GM21825 (cell line): ENCODE measurements around the gene SLC38A6.

Experiments used
- ATAC-seq: cut with Tn5 transposase; IDR thresholded peaks from one replicate; pipeline ENCODE4 v1.9.1; 2021; ENCODE audit warnings: mild to moderate bottlenecking, moderate library complexity; ENCODE audit not compliant: unreplicated experiment

The SLC38A6 gene

DNA sequence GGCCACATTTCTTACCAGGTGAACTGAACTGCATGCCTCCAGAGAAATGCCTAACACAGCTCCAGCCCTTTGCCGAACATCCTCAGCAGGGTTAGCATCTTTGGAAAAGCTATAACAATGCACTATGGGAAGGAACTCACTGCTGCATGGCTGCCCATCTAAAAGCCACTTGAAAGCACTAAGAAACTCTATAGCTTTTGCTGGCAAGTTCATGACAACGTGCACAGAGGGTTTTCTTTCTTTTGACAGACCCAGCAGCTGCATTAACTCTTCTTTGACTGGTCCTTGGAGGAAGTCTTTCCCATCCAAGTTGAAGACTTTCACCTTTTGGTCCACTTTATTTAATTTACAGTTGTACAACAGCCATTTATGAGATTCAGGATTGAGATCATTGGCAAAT lies 5.5 kb upstream of the SLC38A6 start:
- no peak for ATAC-seq

DNA sequence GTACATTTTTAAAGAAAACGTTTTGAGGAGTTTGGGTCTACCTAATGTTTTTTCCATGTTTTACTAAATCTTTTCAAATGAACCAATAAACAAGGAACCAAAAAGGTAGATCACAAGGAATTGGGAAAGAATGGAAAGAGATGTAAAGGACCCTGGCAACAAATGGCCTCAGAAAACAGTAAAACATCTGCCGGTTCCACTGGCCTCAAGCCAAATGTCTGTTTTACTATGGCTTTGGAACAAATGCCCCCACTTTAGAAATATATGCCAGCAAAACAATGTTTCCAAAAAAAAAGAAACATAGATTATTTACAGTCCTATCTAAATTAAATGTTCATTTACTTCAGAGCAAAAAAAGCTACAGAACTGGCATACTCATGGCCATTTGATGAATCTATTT lies 3.2 kb upstream of the SLC38A6 start:
- ATAC-seq = no peak

DNA sequence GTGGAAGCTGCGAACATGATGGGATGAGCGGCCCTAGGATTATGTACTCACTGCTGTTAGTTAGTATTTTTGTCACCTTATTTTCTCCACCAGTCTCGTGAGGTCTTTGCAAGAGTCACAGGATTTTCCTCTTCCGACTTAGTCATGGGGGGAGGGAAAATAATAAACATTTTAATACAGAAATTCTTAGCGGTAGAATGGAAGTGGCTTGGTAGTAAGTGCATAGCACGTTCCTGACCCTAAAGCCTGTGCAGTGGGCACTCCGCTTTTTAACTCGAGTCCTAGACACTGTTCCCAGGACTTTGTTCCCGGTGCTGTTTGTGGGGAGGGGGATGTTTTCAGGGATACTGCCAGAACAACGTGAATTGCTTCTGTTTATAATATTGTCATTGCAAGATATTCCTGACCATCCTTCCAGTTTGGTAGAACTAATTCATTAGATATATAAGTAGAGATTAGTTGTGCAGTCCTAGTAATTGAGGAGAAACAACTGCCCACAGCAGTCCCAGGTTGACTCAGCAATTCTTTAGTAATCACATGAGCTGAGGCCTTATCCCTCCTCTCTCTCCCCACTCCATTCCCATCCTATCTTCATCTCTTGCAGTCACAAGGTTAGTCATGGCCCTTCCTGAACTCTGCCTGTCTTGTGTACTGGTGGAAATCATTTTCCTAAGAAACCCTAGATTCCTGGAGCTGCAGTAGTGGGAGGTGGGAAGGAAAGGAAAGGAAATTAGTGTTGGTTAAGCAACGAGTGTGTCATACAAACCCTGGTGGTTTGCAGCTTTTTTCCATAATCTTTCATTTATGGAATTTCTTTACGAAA lies 799 bp downstream of the SLC38A6 start:
- no peak for ATAC-seq

DNA sequence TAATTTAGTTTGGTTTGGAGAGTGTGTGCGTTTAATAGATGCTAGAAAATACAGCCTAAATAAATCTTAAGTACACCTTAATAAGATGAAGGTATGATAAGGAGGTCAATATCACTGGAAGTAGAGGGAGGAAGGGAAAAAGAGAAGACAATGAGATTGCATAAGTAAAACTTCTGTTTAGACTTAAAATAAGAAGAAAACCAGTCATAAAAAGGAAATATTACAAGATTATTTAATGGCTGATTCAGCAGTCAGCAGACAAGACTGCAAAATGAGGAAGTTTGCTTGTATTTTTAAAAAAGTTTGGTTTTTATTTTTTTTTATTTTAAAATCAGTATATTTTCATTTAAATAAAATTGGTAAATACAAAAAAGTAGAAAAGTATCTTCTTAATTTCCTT lies 3.2 kb downstream of the SLC38A6 start:
- ATAC-seq = no peak

DNA sequence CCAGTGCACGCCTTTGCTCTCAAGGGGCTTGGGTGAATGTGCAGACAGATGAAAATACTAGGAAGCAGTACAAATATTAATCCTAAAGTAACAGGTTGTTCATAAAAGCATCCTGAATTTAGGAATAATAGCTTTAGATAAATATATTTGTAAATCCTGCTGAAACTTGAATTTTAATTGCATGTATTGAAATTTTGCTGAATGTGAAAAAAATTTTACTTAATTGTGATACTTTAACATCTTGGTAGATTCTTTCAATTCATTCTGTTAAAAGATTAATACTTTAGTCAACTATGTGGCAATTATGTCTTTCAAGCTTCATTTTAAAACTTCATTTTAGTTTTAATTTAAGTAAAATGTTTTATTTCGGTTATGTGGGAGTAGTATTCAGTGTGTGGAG lies 5.5 kb downstream of the SLC38A6 start:
- ATAC-seq = no peak

DNA sequence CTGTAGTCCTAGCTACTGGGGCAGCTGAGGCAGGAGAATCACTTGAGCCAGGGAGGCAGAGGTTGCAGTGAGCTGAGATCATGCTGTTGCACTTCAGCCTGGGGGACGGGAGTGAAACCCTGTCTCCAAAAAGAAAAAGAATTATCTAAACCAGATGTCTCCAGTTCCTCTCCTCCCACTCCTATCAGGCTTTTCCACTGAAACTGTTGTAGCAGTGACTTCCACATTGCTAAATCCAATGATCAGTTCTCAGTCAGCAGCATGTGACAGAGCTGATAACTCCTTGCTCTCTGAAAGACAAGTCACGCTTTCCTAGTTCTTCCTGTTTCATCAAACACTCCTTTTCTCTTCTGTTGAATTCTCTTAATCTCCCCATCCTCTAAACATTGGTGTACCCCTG lies 8.6 kb downstream of the SLC38A6 start:
- ATAC-seq = no peak

DNA sequence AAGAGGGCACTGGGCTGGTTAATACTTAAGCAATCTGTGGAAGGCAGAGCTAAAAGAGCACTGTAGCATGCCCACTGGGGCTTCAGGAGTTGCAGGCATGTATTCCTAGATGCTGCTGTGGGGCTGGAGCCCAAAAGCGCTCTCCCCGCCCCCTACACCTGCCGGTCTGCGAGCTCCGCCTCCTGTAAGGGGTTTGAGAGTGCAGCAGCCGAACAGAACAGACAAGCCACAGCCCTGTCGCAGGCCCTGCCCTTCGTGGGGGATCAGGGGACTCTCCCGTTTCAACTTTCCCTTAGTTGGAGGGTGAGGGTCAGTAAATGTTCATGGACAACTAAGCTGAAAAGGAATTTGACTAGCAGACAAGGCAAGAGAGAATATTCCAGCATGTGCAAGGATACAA lies 17.6 kb downstream of the SLC38A6 start:
- no peak for ATAC-seq

DNA sequence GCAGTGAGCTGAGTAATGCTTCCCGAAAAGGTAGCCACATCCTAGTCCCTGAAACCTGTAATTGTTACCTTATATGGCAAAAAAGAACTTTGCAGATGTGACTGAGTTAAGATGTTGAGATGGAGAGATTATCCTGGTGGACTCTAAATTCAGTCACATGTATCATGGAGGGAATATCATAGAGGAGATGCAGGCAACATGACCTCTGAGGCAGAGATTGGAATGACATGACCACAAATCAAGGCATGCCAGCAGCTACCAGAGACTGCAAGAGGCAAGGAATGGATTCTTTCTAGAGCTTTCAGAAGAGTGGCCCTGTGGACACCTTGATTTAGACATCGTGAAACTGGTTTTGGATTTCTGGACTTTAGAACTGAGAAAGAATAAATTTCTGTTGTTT lies 18.5 kb downstream of the SLC38A6 start:
- no peak for ATAC-seq

DNA sequence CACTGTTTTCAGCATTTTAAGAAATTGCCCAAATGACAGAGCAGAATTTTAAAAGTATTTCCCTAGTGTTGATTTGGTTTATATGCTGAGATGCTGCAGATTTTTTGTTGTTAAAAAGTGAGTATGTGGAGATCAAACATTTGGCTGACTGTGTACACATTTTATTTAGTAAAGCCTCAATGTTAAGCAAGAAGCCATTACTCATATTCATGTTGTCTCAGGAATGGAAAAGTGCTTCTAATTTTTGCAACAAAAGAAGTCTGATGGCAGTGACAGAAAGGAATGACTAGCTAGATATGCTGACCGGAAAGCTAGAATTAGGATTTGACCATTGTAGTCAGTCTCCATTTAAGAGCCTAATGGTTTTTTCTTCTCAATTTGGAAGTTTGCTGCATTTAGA lies 22.5 kb downstream of the SLC38A6 start:
- ATAC-seq = no peak

DNA sequence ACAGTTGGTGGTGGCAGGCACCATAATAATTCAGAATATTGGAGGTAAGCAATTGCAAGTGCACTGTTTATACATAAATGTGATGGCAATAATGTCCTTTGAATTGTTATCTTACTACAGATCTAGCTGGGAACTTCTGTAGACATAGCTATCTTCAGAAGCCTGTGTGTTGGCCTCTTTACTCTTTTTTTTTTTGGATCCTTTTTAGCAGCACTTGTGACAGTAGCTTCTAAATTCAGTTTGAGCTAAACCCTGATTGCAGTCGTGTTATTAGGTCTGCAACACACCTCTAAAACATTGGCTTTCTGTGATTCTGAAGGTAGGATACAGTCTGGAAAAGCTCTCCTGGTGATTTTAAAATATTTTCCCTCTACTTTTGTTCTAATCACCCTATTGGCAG lies 38.5 kb downstream of the SLC38A6 start:
- ATAC-seq = no peak

DNA sequence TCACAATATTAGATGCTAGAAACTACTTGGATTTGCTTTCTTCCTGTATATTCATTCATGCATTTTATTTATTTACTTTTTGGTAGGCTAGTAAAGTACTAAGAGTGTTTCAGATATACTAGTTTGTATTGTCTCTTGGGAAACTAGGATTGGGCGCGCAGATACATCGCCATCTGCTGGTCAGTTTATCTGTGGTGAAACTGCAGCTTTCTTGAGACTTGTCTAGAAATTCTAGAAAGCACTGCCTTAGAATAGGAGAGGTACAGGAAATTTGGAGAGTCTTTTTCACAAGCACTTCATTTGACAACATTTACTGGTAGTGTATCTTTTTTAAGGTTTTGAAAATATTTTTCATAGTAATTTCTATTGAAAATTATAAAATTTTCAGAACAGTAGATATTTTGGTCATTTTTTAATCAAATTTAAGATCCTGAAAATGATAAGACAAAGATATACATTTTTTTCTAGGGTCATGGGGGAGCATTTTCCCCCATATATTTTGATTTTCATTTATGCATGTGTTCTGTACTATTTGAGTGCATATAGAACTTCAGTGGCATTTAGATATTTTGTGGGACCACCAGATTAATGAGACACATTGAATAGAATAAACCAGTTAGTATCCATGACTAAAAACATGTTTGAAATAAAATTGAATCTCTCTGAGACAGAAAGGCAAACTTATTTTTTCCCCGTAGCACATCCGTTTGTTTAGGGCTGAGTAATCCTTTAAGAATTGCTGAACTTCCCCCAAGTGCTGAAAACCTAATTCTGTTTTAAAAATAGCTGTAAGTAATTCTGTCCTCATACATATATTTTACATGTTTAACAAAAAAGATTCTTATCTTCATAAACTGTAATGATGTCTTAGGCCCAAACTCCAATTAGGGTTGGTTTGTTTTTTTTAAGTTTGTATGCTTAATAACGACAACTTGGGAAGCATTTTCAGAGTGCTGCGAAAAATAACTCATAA lies 44.5 kb downstream of the SLC38A6 start:
- ATAC-seq = no peak

DNA sequence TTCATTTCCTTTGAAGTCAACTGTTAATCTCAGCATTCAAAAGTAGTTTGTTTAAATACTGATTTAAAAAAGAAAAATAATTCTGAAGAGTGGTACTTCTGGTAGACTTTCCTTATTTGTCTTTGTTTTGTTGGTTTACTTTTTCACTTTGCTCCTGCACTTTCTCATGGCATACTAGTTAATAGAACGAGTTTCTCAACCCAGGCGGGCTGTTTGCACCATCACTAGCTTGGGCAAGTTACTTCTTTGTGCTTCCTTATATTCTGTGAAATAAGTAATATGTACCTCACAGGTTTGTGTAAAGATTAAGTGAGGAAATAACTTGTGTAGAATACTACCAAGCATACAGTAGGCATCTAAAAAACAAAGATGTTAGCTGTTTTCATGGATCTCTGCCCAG lies 45.5 kb downstream of the SLC38A6 start:
- ATAC-seq = no peak

DNA sequence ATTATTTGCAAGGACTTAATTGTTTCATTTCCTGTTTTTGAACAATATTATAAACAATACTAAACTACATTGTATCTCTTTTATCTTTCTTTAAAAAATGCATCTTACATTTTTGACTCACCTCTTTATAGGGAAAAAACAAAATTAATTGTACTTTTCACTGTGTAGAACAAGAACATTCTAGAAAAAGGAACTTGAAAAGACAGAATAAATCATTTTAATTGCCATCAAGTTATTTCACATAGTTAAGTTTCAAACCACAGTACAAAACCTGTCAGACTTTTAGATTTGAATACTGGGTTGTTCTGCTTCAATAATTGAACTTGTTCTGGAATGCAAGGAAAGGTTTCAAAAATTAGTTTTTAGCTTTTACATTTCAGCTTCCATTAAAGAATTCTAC lies 50.0 kb downstream of the SLC38A6 start:
- ATAC-seq = no peak

DNA sequence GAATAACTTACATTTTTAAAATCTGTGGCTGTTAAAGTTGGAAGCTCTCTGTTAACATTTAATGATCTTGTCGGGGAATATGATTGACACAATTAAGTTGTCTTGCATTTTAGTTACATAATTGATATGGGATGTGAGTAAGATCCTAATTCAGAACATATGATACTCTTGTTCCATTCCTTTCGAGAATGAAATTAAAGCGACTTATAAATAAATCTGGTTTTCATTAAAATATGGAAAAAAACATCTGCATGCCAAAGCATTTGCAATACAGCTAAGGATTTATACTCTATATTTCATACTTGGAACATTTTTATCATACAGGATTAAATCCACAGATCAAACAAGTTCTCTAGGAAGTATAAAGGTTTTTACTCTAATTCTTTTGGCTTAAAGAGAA lies 52.0 kb downstream of the SLC38A6 start:
- ATAC-seq = no peak

DNA sequence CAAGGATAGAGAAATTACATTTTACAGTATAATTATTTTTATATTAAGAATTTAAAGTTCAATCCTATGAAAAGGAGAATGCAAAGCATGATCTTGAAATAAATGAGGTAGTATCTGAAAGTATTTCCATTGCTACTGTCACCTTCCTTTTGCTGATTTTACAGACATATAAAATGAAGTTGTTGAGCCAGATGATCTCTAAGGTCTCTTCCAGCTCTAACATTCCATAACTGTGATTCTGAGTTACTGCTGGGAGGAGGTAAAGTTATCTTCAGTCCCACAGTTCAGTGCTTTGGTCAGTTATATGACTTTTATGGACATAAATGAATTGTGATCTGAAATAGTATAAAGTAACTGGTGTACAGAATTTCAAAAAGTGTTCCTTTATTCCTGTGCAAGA lies 52.8 kb downstream of the SLC38A6 start:
- no peak for ATAC-seq

DNA sequence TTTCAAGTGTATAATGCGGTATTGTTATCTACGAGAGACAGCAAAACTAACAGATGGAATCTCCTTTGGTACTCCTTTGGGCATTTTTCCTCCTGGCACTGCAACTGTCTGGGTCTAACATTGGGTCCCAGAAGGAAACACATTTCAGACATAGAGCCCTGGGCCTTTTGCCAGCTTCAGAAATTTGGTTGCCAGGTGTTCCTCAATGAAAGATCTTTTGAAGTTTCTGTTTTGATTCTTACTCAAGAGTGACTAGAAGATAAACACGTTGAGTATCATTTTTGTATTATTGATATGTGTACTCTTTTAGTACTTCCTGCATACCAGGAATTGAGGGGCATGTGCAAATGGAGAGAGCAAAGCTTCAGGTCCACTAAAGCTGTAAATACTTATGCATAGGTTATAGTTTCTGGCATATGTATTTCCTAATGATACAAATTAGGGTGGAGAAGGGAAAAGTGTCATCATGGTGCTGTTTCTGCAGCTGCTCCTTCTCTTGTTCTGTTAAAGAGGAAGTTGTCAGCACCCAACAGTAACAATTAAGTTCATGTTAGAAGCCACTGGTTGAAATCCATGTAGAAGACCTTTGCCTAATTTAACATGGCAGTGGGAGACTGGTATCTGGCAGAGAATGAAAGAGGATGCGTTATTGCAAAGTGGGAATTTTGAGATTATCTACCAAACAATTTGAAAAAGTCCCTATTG lies 53.5 kb downstream of the SLC38A6 start:
- ATAC-seq = peak; percentile 80

DNA sequence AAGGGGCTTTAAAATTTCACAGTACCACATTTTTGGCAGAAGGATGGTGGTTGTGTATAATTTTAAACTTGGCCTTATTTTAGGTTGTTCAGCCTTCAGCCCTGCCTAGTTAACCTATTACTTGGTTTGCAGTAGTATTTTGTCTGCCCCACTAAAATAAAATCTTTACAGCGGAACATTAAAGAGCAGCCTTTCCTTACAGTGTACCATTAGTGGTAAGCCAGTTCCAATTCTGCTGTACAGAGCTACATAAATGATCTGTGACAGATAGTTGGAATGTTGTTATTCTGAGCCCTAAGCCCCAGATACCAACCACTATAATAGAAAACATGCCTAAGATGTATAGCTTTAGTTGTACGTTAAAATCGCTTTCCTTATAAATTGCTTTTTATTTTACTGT lies 56.2 kb downstream of the SLC38A6 start:
- no peak for ATAC-seq

DNA sequence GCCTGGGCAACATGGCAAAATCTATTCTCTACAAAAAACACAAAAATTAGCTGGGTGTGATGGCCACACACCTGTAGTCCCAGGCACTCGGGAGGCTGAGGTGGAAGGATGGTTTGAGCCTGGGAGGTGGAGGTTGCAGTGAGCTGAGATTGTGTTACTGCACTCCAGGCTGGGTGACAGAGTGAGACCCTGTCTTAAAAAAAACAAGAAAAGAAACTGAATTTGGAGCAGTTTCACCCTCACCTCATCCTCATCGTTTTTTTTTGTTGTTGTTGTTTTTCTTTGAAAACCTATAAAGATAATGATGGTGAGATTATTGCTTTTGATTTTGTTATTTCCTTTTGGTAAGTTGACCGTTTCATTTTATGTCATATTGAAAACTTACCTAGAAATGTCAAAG lies 60.7 kb downstream of the SLC38A6 start:
- ATAC-seq = no peak

DNA sequence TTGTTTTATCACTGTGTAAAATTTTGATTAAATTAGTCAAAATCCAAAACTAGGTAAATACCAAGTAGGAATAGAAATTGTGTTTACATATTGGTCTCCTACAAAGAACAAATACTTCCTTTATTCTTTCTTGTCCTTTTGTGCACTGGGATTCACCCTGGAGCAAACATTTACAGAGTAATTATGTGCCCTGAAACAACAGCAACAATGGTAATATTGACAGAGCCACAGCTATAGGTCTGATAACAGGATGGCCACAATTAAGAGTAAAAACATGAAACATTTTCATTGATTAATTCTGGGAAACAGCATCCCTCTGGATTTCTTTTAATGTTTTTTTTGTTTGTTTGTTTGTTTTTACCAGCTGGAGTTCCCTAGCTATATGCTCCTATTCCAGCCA lies 61.2 kb downstream of the SLC38A6 start:
- no peak for ATAC-seq

DNA sequence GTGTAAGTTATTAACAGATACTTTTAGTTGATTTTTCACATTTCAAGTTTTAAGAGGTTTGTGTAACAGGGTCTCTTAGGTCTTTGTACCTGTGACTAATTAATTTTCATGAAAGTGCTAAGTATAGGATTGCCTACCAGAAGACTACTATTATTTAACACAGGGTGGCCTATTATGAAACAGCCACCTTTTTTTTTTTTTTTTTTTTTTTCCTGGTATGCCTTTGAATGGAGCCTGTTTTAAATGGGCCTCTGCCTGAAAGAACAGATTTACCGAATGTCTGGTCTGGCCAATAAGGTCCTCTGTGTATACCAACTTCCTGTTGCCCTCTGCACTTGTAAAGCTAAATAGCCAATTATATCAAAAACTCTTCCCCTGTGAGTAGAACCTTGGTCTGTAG lies 62.5 kb downstream of the SLC38A6 start:
- no peak for ATAC-seq

DNA sequence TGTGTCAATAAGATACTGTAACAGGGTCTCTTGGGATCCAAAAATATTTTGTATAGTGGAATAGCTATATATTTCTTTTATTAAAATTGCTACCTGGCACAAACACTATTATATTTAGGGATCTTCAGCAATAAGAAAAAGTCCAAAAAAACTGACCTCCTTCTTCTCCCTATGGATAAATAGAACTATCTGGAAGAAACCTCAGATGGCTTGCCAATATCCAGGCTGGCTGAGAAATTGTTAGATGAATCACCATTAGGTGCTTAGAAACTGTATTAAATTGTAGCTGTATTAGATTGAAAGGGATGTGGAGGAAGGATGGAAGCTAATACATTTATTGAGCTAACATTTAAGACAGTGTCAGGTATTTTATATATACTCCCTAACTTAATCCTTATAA lies 66.0 kb downstream of the SLC38A6 start:
- no peak for ATAC-seq
